ENCODE results near the gene THPO.

DNA sequence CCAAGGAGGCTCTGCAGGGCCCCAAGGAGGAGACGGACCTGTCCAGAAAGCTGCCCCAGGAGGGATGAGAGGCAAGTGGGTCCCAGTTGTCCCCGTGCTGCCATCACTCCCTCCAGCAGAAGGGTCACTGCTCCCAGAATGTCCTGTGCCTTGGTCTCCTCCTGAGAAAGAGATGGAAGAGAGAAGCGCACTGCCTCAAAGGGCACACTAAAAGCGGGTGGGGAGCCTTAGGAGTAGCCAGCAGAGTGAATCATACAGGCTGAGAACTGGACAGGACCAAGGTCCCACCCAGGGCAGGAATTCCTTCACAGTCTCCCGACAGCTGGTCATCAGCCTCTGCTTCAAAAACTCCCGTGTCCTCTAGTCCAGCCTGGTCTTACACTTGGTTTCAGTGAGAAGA lies 4.6 kb downstream of the THPO start:
- no peak for TF ChIP-seq TAF1 (IDR thresholded peaks at IDR 0.05; ENCODE audit: borderline replicate concordance, insufficient read depth, low read length)
- no peak for TF ChIP-seq POLR2AphosphoS5 (IDR thresholded peaks at IDR 0.05; ENCODE audit: low read depth, low read length)
- TF ChIP-seq, protein P1, sequence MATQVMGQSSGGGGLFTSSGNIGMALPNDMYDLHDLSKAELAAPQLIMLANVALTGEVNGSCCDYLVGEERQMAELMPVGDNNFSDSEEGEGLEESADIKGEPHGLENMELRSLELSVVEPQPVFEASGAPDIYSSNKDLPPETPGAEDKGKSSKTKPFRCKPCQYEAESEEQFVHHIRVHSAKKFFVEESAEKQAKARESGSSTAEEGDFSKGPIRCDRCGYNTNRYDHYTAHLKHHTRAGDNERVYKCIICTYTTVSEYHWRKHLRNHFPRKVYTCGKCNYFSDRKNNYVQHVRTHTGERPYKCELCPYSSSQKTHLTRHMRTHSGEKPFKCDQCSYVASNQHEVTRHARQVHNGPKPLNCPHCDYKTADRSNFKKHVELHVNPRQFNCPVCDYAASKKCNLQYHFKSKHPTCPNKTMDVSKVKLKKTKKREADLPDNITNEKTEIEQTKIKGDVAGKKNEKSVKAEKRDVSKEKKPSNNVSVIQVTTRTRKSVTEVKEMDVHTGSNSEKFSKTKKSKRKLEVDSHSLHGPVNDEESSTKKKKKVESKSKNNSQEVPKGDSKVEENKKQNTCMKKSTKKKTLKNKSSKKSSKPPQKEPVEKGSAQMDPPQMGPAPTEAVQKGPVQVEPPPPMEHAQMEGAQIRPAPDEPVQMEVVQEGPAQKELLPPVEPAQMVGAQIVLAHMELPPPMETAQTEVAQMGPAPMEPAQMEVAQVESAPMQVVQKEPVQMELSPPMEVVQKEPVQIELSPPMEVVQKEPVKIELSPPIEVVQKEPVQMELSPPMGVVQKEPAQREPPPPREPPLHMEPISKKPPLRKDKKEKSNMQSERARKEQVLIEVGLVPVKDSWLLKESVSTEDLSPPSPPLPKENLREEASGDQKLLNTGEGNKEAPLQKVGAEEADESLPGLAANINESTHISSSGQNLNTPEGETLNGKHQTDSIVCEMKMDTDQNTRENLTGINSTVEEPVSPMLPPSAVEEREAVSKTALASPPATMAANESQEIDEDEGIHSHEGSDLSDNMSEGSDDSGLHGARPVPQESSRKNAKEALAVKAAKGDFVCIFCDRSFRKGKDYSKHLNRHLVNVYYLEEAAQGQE (IDR thresholded peaks at IDR 0.05; ENCODE audit: insufficient read depth in 1 of 2, low read depth in 2 of 2, low read length in 2 of 2) = no peak

Data from PFSK-1 (cell line).